Ascending aorta (tissue), 2 donors: ENCODE results near the gene HSPA6. TPM values are rescaled to one million over a fixed set of nuclear protein-coding genes. Genes with fewer than 3 reads are reported as not detected.
"Not testable (repeated sequence)": the region's sequence is repeated elsewhere in the genome, so short reads cannot be mapped to it uniquely, and the experiment has no call there.

Experiments
- DNase-seq, 2 donors: peaks; one replicate each; pipeline ENCODE4 v3.0.0-alpha.2; 2019; ENCODE audit warnings: low spot score in 2 of 2
- H3K27ac ChIP-seq, 2 donors: fragments of 200-600 bp; sonication (generic); one replicate each; pipeline ENCODE4 v1.5.1; 2016 to 2017; ENCODE audit warnings: mild to moderate bottlenecking in 1 of 2
- H3K27me3 ChIP-seq: fragments of 200-600 bp; sonication (generic); one replicate; pipeline ENCODE4 v1.5.1; 2017
- H3K36me3 ChIP-seq, 2 donors: fragments of 200-600 bp; sonication (generic); one replicate each; pipeline ENCODE4 v1.5.1; 2016
- H3K4me1 ChIP-seq, 2 donors: fragments of 200-600 bp; sonication (generic); one replicate each; pipeline ENCODE4 v1.5.1; 2016 to 2017; ENCODE audit warnings: mild to moderate bottlenecking in 1 of 2
- H3K4me3 ChIP-seq, 2 donors: fragments of 200-600 bp; sonication (generic); one replicate each; pipeline ENCODE4 v1.5.1; 2016 to 2017; ENCODE audit warnings: mild to moderate bottlenecking in 1 of 2
- H3K9me3 ChIP-seq, 2 donors: fragments of 200-600 bp; sonication (generic); one replicate each; pipeline ENCODE4 v1.5.1; 2016
- intact Hi-C: fragments of 100-400 bp; cut with DNase I; formaldehyde crosslinking; loops from one replicate; pipeline ENCODE4 v1.15.1; 2023
- total RNA-seq: library from RNA; depleted of rRNA; stranded (reverse); fragments of >200 nt; gene quantifications from one replicate; pipeline ENCODE4 v1.1.0, GENCODE V29; 2016
- TF ChIP-seq, protein P1 (sequence below), 3 experiments: fragments of 200-600 bp in 2 of 3; fragments of 450-650 bp in 1 of 3; sonication (generic) in 2 of 3; IDR thresholded peaks; one replicate each; pipeline ENCODE4 v1.5.1; 2016 to 2019; ENCODE audit warnings: antibody characterized with exemption in 3 of 3, mild to moderate bottlenecking in 1 of 3, moderate library complexity in 1 of 3

HSPA6 gene
- 1.9 TPM for total RNA-seq

DNA sequence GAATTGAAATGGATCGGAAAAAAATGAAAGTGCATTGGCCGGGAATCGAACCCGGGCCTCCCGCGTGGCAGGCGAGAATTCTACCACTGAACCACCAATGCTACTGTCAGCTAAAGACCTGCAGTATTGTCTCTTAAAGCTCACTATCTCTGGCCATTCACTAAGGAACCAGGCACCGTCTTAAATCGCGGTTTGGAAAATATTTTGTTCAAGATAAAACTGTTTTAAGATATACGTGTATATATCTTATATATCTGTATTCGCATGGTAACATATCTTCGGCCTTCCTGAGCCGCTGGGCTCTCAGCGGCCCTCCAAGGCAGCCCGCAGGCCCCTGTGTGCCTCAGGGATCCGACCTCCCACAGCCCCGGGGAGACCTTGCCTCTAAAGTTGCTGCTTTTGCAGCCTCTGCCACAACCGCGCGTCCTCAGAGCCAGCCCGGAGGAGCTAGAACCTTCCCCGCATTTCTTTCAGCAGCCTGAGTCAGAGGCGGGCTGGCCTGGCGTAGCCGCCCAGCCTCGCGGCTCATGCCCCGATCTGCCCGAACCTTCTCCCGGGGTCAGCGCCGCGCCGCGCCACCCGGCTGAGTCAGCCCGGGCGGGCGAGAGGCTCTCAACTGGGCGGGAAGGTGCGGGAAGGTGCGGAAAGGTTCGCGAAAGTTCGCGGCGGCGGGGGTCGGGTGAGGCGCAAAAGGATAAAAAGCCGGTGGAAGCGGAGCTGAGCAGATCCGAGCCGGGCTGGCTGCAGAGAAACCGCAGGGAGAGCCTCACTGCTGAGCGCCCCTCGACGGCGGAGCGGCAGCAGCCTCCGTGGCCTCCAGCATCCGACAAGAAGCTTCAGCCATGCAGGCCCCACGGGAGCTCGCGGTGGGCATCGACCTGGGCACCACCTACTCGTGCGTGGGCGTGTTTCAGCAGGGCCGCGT, at the start of gene HSPA6:
Gene HSPA6, plus strand, starts transcription at position 724 of the 925 bp plus-strand sequence. Its CDS starts 119 bp downstream, at position 843.
- intact Hi-C loops = loop anchor here (2.0 to 5.0 kb wide), 2 partner anchors 89 to 122 kb away; no protein-coding TSS in a partner anchor
- H3K36me3 ChIP-seq, H3K4me1 ChIP-seq, H3K9me3 ChIP-seq, H3K27me3 ChIP-seq: not testable (repeated sequence)
- H3K27ac ChIP-seq = peak within 1 kb of the TSS; percentile 87 to 91
- H3K4me3 ChIP-seq = peak within 1 kb of the TSS; percentile 59 to 73
- peak in 1 of 2 donors; percentile 88 for DNase-seq

DNA sequence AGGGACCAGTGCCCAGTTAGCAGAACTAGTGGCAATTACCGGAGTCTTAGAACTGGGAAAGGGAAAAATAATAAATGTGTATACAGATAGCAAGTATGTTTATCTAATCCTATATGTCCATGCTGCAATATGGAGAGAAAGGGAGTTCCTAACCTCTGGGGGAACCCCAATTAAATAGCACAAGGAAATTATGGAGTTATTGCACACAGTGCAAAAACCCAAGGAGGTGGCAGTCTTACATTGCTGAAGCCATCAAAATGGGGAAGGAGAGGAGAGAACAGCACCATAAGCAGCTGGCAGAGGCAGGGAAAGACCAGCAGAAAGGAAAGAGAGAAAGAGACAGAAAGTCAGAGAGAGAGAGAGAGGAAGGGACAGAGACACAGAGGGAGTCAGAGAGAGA, 46.6 kb upstream of the HSPA6 start:
- H3K27me3 ChIP-seq, H3K4me3 ChIP-seq, intact Hi-C loops, H3K9me3 ChIP-seq, H3K4me1 ChIP-seq, DNase-seq, H3K27ac ChIP-seq, H3K36me3 ChIP-seq: not testable (repeated sequence)

DNA sequence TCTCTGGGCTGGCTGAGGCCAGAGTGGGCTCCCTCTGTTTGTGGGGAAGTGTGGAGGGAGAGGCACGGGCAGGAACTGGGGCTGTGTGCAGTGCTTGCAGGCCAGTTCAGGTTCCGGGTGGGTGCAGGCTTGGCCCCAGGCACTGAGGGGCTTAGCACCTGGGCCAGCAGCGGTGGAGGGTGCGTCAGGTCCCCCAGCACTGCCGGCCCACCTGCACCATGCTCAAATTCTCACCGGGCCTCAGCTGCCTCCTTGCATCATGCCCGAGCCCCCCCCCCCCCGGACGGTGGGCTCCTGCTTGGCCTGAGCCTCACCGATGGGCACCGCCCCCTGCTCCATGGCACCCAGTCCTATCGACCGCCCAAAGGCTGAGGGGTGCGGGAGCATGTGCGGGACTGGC, 45.4 kb upstream of the HSPA6 start:
- no peak overlapping the region for H3K4me3 ChIP-seq
- intact Hi-C loops = no loop called here
- H3K36me3 ChIP-seq = no peaks in the 10 kb centered on the region
- H3K27ac ChIP-seq = no peak overlapping the region
- no peak for DNase-seq
- no peaks in the 10 kb centered on the region for H3K9me3 ChIP-seq
- H3K4me1 ChIP-seq = no peaks in the 10 kb centered on the region
- TF ChIP-seq, protein P1, sequence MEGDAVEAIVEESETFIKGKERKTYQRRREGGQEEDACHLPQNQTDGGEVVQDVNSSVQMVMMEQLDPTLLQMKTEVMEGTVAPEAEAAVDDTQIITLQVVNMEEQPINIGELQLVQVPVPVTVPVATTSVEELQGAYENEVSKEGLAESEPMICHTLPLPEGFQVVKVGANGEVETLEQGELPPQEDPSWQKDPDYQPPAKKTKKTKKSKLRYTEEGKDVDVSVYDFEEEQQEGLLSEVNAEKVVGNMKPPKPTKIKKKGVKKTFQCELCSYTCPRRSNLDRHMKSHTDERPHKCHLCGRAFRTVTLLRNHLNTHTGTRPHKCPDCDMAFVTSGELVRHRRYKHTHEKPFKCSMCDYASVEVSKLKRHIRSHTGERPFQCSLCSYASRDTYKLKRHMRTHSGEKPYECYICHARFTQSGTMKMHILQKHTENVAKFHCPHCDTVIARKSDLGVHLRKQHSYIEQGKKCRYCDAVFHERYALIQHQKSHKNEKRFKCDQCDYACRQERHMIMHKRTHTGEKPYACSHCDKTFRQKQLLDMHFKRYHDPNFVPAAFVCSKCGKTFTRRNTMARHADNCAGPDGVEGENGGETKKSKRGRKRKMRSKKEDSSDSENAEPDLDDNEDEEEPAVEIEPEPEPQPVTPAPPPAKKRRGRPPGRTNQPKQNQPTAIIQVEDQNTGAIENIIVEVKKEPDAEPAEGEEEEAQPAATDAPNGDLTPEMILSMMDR (IDR thresholded peaks at IDR 0.05) = no peak
- no peaks in the 10 kb centered on the region for H3K27me3 ChIP-seq

DNA sequence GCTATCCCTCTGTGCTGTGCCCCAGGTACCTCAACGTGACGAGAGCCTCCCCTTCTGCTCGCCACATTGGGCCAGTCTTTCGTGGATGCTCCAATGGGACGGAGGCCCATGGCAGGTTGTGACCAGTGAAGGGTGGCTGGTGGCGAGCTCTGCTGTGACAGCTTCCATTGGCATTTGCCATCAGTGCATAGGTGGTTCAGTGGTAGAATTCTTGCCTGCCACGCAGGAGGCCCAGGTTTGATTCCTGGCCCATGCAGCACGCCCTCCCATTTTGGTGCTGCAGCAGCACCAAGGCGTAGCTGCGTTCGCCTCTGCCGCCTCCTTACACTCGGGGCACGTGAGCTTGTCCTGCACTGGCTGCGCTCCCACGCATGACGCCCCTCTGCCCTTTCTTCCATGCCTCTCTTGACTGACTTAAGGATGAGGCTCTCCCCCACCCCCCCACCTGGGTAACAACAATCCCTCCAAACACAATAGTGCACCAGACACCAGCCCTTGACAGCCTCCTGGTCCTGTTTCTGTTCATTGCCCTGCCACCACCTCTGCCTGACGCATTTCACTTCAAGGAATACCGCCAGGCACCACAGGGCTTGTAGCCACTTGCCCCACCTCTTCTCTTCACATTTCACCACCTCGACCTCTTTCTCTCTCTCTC, 43.8 kb upstream of the HSPA6 start:
- DNase-seq = no peak
- Histone ChIP-seq H3K4me3 (no peak overlapping the region), H3K4me1 (no peaks in the 10 kb centered on the region), H3K9me3 (no peaks in the 10 kb centered on the region), H3K27me3 (no peaks in the 10 kb centered on the region), H3K36me3 (no peaks in the 10 kb centered on the region), H3K27ac (no peak overlapping the region)
- TF ChIP-seq, protein P1 (IDR thresholded peaks at IDR 0.05) = no peak
- intact Hi-C loops = loop anchor here (10.0 kb wide), 1 partner anchor 84 kb away; no protein-coding TSS in a partner anchor

DNA sequence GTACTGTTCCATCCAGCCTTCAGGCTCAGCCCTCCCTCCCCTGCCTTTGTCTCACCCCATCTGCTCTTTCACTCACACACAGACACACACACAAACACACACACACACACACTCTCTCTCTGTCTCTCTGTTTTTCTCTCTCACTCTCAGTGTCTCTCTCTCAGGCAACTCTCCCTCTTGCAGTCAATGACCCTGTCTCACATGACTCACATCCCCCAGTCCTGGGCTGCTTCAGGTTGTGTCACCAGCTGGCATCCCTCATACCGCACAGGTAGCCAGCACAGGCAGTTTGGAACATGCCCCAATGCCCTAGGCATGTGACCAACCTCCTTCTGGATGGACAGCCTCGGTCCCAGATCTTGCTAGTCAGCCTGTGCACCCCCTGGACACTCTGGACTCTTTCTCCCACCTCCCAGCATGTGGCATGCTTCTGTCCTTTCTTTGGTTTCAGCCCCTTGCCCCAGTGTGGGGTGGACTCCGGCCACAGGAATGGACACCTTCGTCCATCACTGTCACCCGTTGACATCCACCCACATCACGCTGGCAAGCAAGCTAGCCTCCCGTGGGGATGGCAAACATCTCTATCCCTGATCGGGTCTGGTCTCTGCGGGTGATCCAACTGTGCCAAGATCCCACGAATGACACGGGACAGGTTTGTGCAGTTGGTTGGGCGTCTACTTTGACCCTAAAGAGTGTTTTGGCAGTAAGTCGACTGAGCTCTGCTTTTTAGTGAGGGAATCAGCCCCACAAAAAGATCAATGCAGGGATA, 42.5 kb upstream of the HSPA6 start:
- no peaks in the 10 kb centered on the region for H3K9me3 ChIP-seq
- TF ChIP-seq, protein P1 (IDR thresholded peaks at IDR 0.05) = no peak
- no peak overlapping the region for H3K4me3 ChIP-seq
- no peaks in the 10 kb centered on the region for H3K27me3 ChIP-seq
- no peak overlapping the region for H3K27ac ChIP-seq
- DNase-seq = no peak
- H3K36me3 ChIP-seq = no peaks in the 10 kb centered on the region
- intact Hi-C loops = loop anchor here (10.0 kb wide), 1 partner anchor 83 kb away; no protein-coding TSS in a partner anchor
- no peaks in the 10 kb centered on the region for H3K4me1 ChIP-seq

DNA sequence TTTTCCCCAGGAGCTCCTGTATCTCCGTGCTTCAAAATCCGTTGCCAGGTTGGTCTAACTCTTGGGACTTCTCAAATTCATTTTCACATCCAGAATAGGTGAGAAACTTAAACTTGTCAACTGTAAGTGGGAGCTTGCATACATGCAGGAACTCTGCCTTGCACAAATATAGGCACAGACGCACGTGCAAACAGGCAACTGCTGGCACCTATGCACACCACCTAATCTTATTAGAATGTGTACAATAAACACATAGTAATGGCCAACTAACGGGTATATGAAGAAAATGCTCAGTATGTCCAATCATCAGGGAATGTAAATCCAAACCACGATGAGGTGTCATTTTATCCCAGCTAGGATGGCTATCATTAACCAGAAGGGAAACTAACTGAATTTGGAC, 41.7 kb upstream of the HSPA6 start:
- intact Hi-C loops = loop anchor here (10.0 kb wide), 1 partner anchor 82 kb away; no protein-coding TSS in a partner anchor
- TF ChIP-seq, protein P1 (IDR thresholded peaks at IDR 0.05) = no peak
- no peak for DNase-seq
- Histone ChIP-seq H3K27ac (no peak overlapping the region), H3K9me3 (no peaks in the 10 kb centered on the region), H3K4me3 (no peak overlapping the region), H3K27me3 (no peaks in the 10 kb centered on the region), H3K36me3 (no peaks in the 10 kb centered on the region), H3K4me1 (no peaks in the 10 kb centered on the region)
